Posterior cingulate gyrus (tissue), 11 donors: ENCODE results near the gene WASHC2C.
"Not testable (repeated sequence)": the region's sequence is repeated elsewhere in the genome, so short reads cannot be mapped to it uniquely, and the experiment has no call there.

Experiments
- DNase-seq, 10 donors: peaks; one replicate each; pipeline versions ENCODE4 v3.0.0 to v3.0.0-alpha.2; 2020 to 2021; ENCODE audit warnings: mixed read lengths in 3 of 10
- intact Hi-C: fragments of 100-400 bp; cut with DNase I; formaldehyde crosslinking; loops from one replicate; pipeline ENCODE4 v1.15.1; 2023

Gene WASHC2C

DNA sequence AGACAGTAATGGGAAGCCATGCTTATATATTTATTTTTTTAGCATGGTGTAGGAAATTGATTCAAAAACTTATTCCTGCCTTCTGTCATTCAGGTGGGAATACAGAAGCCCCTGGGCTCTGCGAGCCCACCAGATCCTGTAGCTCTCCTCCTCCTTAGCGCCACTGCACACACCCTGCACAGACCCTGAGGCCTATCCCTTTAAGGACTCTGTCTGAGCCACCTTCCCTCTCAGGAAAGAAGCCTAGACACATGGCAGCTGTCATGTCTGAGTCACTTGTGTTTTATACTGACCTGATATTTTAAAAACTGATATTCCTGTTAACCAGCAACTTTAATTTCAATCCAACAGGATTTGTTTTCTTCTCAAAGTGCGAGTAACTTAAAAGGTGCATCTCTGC is 36.0 kb downstream of the WASHC2C start:
- DNase-seq, intact Hi-C loops: not testable (repeated sequence)

DNA sequence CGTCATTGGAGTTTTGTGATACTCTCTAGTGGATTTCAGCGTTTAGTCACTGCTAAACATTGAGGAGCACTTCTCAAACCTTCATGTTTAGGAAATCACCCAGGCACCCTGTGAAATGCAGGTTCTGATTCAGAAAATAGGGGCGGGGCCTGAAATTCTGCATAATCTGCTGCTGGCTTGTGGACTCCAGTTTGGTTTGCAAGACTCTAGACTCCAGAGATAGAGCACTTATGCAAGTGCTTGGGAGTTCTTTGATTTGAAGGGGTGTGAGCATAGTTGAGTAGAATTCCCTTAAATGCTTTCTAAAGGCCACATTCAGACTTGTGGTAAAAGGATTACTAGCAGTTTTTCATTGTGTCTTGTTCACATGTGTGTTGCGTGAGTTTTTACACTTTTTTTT is 41.3 kb downstream of the WASHC2C start:
- DNase-seq, intact Hi-C loops: not testable (repeated sequence)

DNA sequence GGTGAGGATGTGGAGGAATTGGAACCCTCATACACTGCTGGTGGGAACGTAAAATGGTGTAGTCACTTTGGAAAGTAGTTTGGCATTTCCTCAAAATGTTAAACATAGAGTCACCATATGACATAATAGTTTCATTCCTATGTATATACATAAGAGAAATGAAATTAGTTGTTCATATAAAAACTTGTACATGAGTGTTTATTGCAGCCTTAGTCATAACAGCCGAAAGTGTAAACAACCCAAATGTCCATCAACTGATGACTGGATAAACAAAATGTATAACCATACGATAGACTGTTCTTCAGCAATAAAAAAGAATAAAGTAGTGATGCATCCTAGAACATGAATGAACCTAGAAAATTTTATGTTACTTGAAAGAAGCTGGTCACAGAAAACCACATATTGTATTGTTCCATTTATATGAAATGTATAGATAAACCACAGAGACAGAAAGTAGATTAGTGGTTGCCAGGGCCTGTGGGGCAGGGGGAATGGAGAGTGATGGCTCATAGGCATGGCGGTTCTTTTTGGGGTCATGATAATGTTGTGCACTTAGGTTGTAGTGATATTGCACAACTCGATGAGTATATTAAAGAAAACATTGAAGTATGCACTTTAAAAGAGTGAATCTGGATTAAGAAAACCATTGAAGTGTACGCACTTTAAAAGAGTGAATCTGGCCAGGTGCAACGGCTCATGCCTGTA is 44.8 kb downstream of the WASHC2C start:
- intact Hi-C loops, DNase-seq: not testable (repeated sequence)

GRCh38 chr10:45786217-45786616 is 59.2 kb downstream of the WASHC2C start:
- DNase-seq, intact Hi-C loops: not testable (repeated sequence)

DNA sequence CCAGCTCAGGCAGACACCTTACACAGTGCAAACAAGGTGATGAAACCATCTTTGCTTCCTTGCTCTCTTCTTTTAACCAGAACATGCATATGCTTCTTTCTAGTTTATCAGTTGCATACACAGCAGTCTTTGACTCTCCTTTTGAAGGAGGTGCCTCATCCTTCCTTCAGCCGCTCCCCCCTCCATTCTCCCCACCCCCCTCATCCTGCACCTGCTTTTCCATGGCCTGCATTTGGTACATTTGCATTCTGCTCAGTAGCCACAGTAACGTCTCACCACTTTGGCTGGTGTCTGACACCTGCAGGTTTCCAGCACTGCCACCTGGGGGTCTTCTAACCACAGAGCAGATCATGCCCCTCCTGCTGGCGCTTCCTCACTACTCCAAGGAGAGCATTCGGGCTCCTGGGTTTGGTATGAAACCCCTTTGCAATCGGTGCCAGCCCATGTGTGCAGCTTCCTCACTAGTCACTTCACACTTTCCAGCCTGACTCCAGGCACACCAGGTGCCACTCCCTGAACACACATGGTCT is 60.2 kb downstream of the WASHC2C start:
- DNase-seq, intact Hi-C loops: not testable (repeated sequence)

- intact Hi-C loops = not testable (repeated sequence)
These were observed 62.9 kb downstream of the WASHC2C start for GRCh38 chr10:45789991-45790390.

DNA sequence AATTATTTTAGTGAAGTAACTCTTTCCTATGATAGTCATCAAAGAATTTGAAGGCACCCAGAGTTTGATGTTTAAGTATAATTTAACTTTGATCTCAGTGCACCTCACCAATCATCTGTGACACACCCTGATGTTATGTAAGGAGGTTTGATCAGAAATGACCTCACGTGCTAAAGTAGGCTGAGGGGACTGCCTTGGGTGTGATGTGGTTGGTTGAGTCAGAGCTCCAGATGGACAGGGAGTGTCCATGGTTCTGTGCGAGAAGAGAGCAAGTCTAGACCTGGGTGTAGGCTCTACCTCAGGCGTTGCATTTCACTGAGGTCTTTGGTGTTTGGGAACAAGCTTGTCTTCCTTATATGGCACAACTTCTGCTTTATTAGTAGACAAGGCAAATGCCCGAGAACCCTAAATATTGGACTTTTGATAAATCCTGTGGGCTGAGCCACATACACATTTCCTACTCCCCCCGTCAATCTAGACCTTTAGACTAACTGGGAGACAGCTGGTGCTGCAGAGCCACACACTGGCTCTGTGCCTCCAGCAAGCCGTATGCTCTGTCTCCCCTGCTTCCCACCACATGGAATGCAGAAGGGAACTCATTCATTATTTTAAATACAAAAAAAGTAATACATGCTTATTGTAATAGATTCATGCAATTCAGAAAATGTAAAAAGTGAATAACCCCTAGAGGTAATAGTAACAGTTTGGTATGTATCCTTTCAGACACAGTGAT is 63.8 kb downstream of the WASHC2C start:
- DNase-seq, intact Hi-C loops: not testable (repeated sequence)

More at GRCh38 chr10:45789991-45790390, 62.9 kb downstream of the WASHC2C start:
- peak in 2 of 10 donors; percentile 56 to 62 for DNase-seq

GRCh38 chr10:45794761-45795160 is 67.7 kb downstream of the WASHC2C start:
- DNase-seq, intact Hi-C loops: not testable (repeated sequence)

DNA sequence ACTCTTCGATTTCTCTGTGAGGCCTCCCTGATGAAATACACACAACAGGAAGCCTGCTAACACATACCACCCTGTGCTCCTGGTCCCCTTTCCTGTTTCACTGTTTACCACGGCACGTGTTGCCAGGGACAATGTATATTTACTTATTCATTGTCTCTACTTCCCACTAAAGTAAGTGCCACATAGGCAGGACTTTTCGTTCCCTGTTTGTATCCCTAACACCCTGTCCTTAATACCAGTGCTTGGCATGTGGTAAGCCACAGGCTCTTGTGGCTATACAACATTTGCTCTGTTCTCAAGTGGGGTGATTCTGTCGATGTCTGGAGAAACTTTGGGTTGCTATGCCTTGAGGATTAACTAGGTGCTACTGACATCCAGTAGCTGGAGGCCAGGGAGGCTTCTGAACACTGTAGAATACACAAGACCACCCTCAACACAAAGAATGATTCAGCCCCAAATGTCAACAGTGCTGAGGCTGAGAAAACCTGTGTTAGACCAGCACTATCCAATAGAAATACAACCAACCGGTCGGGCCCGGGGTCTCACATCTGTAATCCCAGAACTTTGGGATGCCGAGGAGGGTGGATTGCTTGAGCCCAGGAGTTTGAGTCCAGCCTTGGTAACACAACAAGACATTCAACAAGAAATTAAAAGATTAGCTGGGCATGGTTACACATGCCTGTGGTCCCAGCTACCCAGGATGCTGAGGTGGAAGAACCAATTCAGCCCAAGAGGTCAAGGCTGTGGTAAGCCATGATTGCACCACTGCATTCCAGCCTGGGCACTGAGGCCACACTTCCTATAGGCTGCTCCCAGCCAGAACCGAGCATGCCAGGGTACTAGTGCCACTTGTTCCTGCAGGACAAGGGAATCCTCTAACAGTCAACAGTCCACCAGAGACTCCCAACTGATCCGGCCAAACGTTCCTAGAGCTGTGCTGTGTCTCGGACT is 76.3 kb downstream of the WASHC2C start:
- DNase-seq, intact Hi-C loops: not testable (repeated sequence)

- DNase-seq, intact Hi-C loops: not testable (repeated sequence)
These were observed 77.9 kb downstream of the WASHC2C start for GRCh38 chr10:45804996-45805395.

GRCh38 chr10:45809837-45810236 is 82.8 kb downstream of the WASHC2C start:
- DNase-seq = no peak
- intact Hi-C loops = no loop called here

DNA sequence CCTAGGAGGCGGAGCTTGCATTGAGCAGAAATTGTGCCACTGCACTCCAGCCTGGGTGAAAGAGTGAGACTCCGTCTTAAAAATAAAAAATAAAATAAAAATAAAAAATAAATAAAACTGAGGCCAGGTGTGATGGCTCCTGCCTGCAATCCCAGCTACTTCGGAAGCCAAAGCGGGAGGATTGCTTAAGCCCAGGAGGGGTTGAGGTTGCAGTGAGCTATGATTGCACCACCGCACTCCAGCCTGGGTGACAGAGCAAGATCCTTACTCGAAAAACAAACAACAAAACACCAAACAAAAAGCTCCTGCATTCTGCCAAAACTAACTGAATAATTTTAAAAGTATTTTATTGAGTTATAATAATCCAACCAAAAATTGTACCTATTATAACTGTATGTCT is 84.0 kb downstream of the WASHC2C start:
- no peak for DNase-seq
- intact Hi-C loops = no loop called here

GRCh38 chr10:45812959-45813358 is 85.9 kb downstream of the WASHC2C start:
- intact Hi-C loops, DNase-seq: not testable (repeated sequence)

DNA sequence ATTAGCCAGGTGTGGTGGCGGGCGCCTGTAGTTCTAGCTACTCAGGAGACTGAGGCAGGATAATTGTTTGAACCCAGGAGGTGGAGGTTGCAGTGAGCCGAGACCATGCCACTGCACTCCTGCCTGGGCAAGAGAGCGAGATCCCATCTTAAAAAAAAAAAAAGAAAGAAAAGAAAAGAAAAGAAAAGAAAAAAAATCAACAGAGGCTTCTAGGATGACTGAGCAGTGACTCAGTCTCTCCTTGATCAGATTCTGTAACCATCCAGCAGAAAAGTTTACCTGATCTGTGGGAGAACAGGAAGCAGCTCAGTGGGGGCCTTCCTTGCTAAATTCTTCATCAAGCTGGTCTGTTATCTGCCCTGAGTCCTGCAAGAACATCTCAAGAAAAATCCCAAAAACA is 87.1 kb downstream of the WASHC2C start:
- DNase-seq, intact Hi-C loops: not testable (repeated sequence)

GRCh38 chr10:45817130-45817859 is 90.2 kb downstream of the WASHC2C start:
- intact Hi-C loops = no loop called here

GRCh38 chr10:45817912-45818311 is 90.8 kb downstream of the WASHC2C start:
- no peak for DNase-seq
- intact Hi-C loops = no loop called here

More at GRCh38 chr10:45817130-45817859, 90.2 kb downstream of the WASHC2C start:
- DNase-seq = peak in 1 of 10 donors; percentile 44

DNA sequence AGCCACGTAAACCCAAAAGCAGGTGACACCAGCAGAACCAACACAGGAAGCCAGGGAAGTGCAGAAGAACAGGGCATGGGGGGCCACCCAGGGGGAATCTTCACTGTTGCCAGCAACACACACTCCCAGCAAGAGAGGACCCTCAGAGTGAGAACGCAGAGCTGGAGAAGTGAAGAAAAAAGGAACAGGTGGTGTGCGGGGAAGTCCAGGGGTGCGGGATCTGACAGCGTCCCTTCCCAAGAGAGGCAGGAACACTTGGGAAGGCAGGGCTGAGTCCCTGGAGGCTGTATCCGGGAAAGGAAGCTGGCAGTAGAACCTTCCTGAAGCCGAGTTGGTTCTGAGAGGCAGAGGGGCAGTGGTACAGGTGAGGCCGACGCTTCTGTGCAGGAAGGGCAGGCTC is 92.5 kb downstream of the WASHC2C start:
- no peak for DNase-seq
- intact Hi-C loops = no loop called here

DNA sequence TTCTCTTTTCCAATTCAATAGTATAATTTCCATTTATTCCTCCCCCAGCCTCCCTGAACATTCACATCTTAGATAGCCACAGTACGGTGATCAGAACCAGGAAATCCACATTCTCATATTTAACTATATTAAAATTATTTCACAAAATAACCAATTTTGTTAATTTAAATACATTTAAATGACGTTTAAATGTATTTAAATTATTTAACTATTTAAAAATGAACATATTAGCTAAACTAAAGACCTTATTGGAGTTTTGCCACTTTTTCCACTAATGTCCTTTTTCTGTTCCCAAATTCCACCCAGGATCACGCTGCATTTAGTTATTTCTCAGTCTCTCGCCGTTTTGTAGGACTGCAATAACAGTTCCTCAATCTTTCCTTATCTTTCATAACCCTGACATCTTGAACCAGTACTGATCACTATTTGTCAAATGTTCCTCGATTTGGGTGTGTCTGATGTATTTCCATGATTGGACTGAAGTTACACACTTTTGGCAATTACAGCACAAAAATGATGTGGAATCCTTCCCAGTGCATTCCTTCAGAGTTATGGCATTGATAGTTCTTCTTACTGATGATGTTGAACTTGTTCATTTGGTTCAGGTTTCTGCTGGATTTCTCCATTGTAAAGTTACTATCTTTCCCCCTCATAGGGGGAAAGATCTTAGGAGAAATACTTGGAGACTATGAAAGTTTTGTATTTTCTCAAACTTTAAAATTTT is 93.2 kb downstream of the WASHC2C start:
- DNase-seq, intact Hi-C loops: not testable (repeated sequence)

DNA sequence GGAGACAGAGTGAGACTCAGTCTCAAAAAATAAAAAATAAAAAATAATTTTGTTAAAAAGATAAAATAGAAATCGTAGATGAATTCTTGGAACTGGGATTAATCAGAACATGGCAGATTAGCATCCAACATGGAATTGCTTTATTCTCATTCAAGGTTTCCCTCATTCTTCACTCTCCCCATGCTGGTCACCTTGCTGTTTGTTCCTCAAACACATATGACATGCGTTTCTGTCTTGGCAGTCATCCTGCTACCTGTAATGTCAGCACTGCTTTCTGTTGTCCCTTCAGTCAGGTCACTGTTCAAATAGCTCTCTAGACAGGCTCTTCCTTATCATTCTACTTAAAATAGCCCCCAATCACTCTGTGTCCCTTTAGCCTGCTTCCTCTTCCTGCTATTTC is 95.9 kb downstream of the WASHC2C start:
- DNase-seq, intact Hi-C loops: not testable (repeated sequence)
